Ascending aorta (tissue), 2 donors: ENCODE data around the gene PCIF1. TPM values are rescaled to one million over a fixed set of nuclear protein-coding genes. Genes with fewer than 3 reads are reported as not detected.
"Not testable (repeated sequence)": the region's sequence is repeated elsewhere in the genome, so short reads cannot be mapped to it uniquely, and the experiment has no call there.

Source experiments
- DNase-seq, 2 donors: peaks; one replicate each; pipeline ENCODE4 v3.0.0-alpha.2; 2019; ENCODE audit warnings: low spot score in 2 of 2
- H3K27ac ChIP-seq, 2 donors: fragments of 200-600 bp; sonication (generic); one replicate each; pipeline ENCODE4 v1.5.1; 2016 to 2017; ENCODE audit warnings: mild to moderate bottlenecking in 1 of 2
- H3K27me3 ChIP-seq: fragments of 200-600 bp; sonication (generic); one replicate; pipeline ENCODE4 v1.5.1; 2017
- H3K36me3 ChIP-seq, 2 donors: fragments of 200-600 bp; sonication (generic); one replicate each; pipeline ENCODE4 v1.5.1; 2016
- H3K4me1 ChIP-seq, 2 donors: fragments of 200-600 bp; sonication (generic); one replicate each; pipeline ENCODE4 v1.5.1; 2016 to 2017; ENCODE audit warnings: mild to moderate bottlenecking in 1 of 2
- H3K4me3 ChIP-seq, 2 donors: fragments of 200-600 bp; sonication (generic); one replicate each; pipeline ENCODE4 v1.5.1; 2016 to 2017; ENCODE audit warnings: mild to moderate bottlenecking in 1 of 2
- H3K9me3 ChIP-seq, 2 donors: fragments of 200-600 bp; sonication (generic); one replicate each; pipeline ENCODE4 v1.5.1; 2016
- intact Hi-C: fragments of 100-400 bp; cut with DNase I; formaldehyde crosslinking; loops from one replicate; pipeline ENCODE4 v1.15.1; 2023
- total RNA-seq: library from RNA; depleted of rRNA; stranded (reverse); fragments of >200 nt; gene quantifications from one replicate; pipeline ENCODE4 v1.1.0, GENCODE V29; 2016
- TF ChIP-seq, protein P1 (sequence below), 3 experiments: fragments of 200-600 bp in 2 of 3; fragments of 450-650 bp in 1 of 3; sonication (generic) in 2 of 3; IDR thresholded peaks; one replicate each; pipeline ENCODE4 v1.5.1; 2016 to 2019; ENCODE audit warnings: antibody characterized with exemption in 3 of 3, mild to moderate bottlenecking in 1 of 3, moderate library complexity in 1 of 3

The PCIF1 gene
- total RNA-seq, 1 donor from 2014 or later: 45.7 TPM

- no peak overlapping the region for H3K27ac ChIP-seq
- TF ChIP-seq, protein P1, sequence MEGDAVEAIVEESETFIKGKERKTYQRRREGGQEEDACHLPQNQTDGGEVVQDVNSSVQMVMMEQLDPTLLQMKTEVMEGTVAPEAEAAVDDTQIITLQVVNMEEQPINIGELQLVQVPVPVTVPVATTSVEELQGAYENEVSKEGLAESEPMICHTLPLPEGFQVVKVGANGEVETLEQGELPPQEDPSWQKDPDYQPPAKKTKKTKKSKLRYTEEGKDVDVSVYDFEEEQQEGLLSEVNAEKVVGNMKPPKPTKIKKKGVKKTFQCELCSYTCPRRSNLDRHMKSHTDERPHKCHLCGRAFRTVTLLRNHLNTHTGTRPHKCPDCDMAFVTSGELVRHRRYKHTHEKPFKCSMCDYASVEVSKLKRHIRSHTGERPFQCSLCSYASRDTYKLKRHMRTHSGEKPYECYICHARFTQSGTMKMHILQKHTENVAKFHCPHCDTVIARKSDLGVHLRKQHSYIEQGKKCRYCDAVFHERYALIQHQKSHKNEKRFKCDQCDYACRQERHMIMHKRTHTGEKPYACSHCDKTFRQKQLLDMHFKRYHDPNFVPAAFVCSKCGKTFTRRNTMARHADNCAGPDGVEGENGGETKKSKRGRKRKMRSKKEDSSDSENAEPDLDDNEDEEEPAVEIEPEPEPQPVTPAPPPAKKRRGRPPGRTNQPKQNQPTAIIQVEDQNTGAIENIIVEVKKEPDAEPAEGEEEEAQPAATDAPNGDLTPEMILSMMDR (IDR thresholded peaks at IDR 0.05): no peak
- no peaks in the 10 kb centered on the region for H3K27me3 ChIP-seq
- no peaks in the 10 kb centered on the region for H3K9me3 ChIP-seq
- H3K4me1 ChIP-seq: no peaks in the 10 kb centered on the region
- no peaks in the 10 kb centered on the region for H3K36me3 ChIP-seq
- intact Hi-C loops: no loop called here
- DNase-seq: no peak
- H3K4me3 ChIP-seq: no peak overlapping the region
Measured at GRCh38 chr20:45985573-45985972, 51.1 kb downstream of the PCIF1 start.

DNA sequence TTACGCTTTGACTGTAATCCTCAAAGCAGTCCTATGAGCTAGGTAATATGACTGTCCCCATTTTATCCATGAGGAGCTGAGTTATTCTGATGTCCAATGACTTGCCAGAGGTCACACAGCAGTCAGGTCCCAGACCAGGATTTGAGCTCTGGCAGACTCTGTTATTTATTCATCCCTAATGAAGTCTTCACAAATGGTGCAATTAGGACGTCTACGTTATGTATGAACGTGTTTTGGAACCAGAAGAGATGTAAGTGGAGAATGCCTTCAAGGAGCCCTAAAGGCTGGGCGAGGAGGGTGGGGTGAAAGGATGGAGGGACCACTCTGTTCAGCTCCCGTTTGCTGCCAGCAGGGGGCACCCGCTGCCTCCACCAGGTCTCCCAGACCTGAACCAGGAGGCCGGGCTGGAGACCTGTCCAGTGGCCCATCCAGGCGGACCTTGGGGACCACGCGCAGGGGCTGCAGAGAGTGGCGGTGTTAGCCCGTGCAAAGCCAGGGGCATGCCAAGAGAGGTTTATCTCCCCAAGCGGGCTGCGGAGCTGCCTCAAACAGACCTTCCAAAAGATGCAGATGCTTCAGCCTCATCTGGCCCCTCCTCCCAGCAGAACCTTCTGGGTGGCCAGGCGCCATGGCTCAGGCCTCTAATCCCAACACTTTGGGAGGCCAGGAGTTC is 52.8 kb downstream of the PCIF1 start:
- H3K36me3 ChIP-seq: no peaks in the 10 kb centered on the region
- no peak overlapping the region for H3K27ac ChIP-seq
- H3K4me3 ChIP-seq: no peak overlapping the region
- TF ChIP-seq, protein P1 (IDR thresholded peaks at IDR 0.05): peak; percentile 63 to 72 (median 67)
- H3K27me3 ChIP-seq: no peaks in the 10 kb centered on the region
- no peak for DNase-seq
- intact Hi-C loops: no loop called here
- no peaks in the 10 kb centered on the region for H3K4me1 ChIP-seq
- no peaks in the 10 kb centered on the region for H3K9me3 ChIP-seq

- intact Hi-C loops, H3K4me1 ChIP-seq, H3K27ac ChIP-seq, H3K9me3 ChIP-seq, H3K36me3 ChIP-seq, H3K4me3 ChIP-seq, H3K27me3 ChIP-seq, DNase-seq: not testable (repeated sequence)
Measured at GRCh38 chr20:45988830-45989229, 54.3 kb downstream of the PCIF1 start.

- no peaks in the 10 kb centered on the region for H3K9me3 ChIP-seq
- TF ChIP-seq, protein P1 (IDR thresholded peaks at IDR 0.05): no peak
- H3K4me3 ChIP-seq: no peak overlapping the region
- H3K27ac ChIP-seq: no peak overlapping the region
- intact Hi-C loops: no loop called here
- H3K4me1 ChIP-seq: no peaks in the 10 kb centered on the region
- no peaks in the 10 kb centered on the region for H3K27me3 ChIP-seq
- H3K36me3 ChIP-seq: no peaks in the 10 kb centered on the region
- no peak for DNase-seq
Measured at GRCh38 chr20:45991616-45992015, 57.1 kb downstream of the PCIF1 start.

DNA sequence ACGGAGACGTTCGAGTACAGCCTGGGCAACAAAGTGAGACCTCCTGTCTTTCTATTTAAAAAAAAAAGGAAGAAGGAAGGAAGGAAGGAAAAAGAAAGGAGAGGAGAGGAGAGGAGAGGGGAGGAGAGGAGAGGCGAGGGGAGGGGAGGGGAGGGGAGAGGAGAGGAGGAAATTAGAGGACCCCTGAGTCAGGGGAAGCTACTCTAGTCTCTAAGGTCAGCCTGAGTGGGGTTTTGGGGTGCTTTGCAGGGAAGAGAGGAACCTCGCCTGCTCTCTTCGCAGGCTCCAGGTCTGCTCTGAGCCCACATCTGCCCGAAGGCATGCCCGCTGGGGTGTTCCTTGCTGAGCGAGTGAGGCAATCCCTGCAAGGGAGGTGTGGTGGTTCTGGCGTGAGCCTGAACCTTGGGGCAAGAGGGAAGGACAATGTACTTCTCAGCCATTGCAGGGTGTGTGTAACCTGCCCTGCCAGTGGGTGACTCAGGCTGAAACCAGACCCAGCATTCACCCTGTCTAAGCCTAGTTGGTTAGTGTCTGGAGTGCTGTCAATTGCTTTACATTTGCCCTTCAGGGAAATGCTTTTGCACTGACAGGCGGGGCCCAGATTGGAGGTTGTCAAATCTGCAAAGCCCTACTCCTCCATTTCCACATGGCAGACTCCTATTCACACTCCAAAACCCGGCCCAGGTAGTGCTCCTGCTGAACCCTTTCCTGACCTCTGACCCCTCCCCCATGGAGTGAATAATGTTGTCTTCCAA is 58.9 kb downstream of the PCIF1 start:
- no peak for DNase-seq
- no peak overlapping the region for H3K4me3 ChIP-seq
- H3K27me3 ChIP-seq: no peaks in the 10 kb centered on the region
- intact Hi-C loops: no loop called here
- H3K27ac ChIP-seq: no peak overlapping the region
- H3K4me1 ChIP-seq: no peaks in the 10 kb centered on the region
- no peaks in the 10 kb centered on the region for H3K9me3 ChIP-seq
- H3K36me3 ChIP-seq: no peaks in the 10 kb centered on the region
- TF ChIP-seq, protein P1 (IDR thresholded peaks at IDR 0.05): no peak

- H3K36me3 ChIP-seq: no peaks in the 10 kb centered on the region
- no peaks in the 10 kb centered on the region for H3K9me3 ChIP-seq
- H3K27ac ChIP-seq: no peak overlapping the region
- H3K4me1 ChIP-seq: no peaks in the 10 kb centered on the region
- intact Hi-C loops: no loop called here
- TF ChIP-seq, protein P1 (IDR thresholded peaks at IDR 0.05): no peak
- H3K4me3 ChIP-seq: no peak overlapping the region
- DNase-seq: no peak
- H3K27me3 ChIP-seq: no peaks in the 10 kb centered on the region
Measured at GRCh38 chr20:45994761-45995493, 60.4 kb downstream of the PCIF1 start.

GRCh38 chr20:45995495-45996097 is 61.1 kb downstream of the PCIF1 start:
- H3K4me3 ChIP-seq, intact Hi-C loops, H3K9me3 ChIP-seq, H3K27me3 ChIP-seq, DNase-seq, H3K36me3 ChIP-seq, H3K4me1 ChIP-seq, H3K27ac ChIP-seq: not testable (repeated sequence)
